Smooth muscle cell (in vitro differentiated cells): Measurements from ENCODE around the gene CHCHD4. TPM values are rescaled to one million over a fixed set of nuclear protein-coding genes. Genes with fewer than 3 reads are reported as not detected.
"Not testable (repeated sequence)": the region's sequence is repeated elsewhere in the genome, so short reads cannot be mapped to it uniquely, and the experiment has no call there.

Source experiments
- DNase-seq: peaks from one replicate; lab custom pipeline; 2025; ENCODE audit not compliant: unreplicated experiment; lab: John Stamatoyannopoulos, UW
- H2AFZ ChIP-seq: fragments of 200-600 bp; sonication (generic); 2 replicates; pipeline ENCODE4 v1.6.0; 2016; ENCODE audit warnings: antibody characterized with exemption, low read depth, mild to moderate bottlenecking
- H3F3A ChIP-seq: fragments of 200-600 bp; sonication (generic); 2 replicates; pipeline ENCODE4 v1.6.0; 2017; ENCODE audit warnings: antibody characterized with exemption, low read depth
- H3K27ac ChIP-seq: fragments of 200-600 bp; sonication (generic); 2 replicates; pipeline ENCODE4 v1.5.1; 2016; ENCODE audit warnings: low read depth, mild to moderate bottlenecking
- H3K27me3 ChIP-seq: fragments of 200-600 bp; sonication (generic); 2 replicates; pipeline ENCODE4 v1.6.1; 2016; ENCODE audit warnings: low read depth, mild to moderate bottlenecking
- H3K36me3 ChIP-seq: fragments of 200-600 bp; sonication (generic); 2 replicates; pipeline ENCODE4 v1.5.1; 2016; ENCODE audit warnings: low read depth
- H3K4me1 ChIP-seq: fragments of 200-600 bp; sonication (generic); 2 replicates; pipeline ENCODE4 v1.5.1; 2016; ENCODE audit warnings: low read depth
- H3K4me2 ChIP-seq: fragments of 200-600 bp; sonication (generic); 2 replicates; pipeline ENCODE4 v1.6.0; 2016; ENCODE audit warnings: mild to moderate bottlenecking
- H3K4me3 ChIP-seq: fragments of 200-600 bp; sonication (generic); 2 replicates; pipeline ENCODE4 v1.5.1; 2016; ENCODE audit warnings: mild to moderate bottlenecking
- H3K79me2 ChIP-seq: fragments of 200-600 bp; sonication (generic); 2 replicates; pipeline ENCODE4 v1.6.0; 2016; ENCODE audit warnings: low read depth, mild to moderate bottlenecking
- H3K9ac ChIP-seq: fragments of 200-600 bp; sonication (generic); 2 replicates; pipeline ENCODE4 v1.6.0; 2016; ENCODE audit warnings: low read depth
- H3K9me3 ChIP-seq: fragments of 200-600 bp; sonication (generic); replicated peaks from 2 replicates; pipeline ENCODE4 v1.5.1; 2016; ENCODE audit warnings: low read depth
- H4K20me1 ChIP-seq: fragments of 200-600 bp; sonication (generic); 2 replicates; pipeline ENCODE4 v1.6.0; 2016; ENCODE audit warnings: low read depth
- WGBS: methylation state at CpG from one replicate; pipeline ENCODE4 v1.1.7; 2016; ENCODE audit warnings: low lambda C conversion rate; 5-methylcytosine and 5-hydroxymethylcytosine counted together
- polyA plus RNA-seq: library from polyadenylated mRNA; unstranded; fragments of >200 nt; fragmentation: Nextera tagmentation; extraction: Ambion mirVana; gene quantifications from 2 replicates; pipeline ENCODE4 v1.2.1, GENCODE V29; 2016
- total RNA-seq: library from RNA; depleted of rRNA; stranded (reverse); fragments of >200 nt; gene quantifications from 2 replicates; pipeline ENCODE4 v1.2.3, GENCODE V29; 2014
- TF ChIP-seq, protein P1 (sequence below): fragments of 200-600 bp; sonication (generic); IDR thresholded peaks from 2 replicates; pipeline ENCODE4 v1.5.1; 2017; ENCODE audit warnings: borderline replicate concordance, mild to moderate bottlenecking, antibody characterized with exemption; ENCODE audit not compliant: insufficient read depth, poor library complexity, severe bottlenecking

The CHCHD4 gene
- total and polyA plus RNA-seq, 2 experiments from 2014 or later: 8.7 to 12.0 TPM

DNA sequence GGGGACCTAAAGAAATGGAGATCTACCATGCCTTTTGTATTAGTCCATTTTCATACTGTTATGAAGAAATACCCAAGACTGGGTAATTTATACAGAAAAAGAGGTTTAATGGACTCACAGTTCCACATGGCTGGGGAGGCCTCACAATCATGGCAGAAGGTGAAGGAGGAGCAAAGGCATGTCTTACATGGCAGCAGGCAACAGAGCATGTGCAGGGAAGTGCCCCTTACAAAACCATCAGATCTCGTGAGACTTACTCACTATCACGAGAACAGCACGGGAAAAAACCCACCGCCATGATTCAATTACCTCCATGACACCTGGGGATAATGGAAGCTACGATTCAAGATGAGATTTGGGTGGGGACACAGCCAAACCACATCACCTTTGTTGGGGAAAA is 37.2 kb downstream of the CHCHD4 start:
- not testable (repeated sequence) for H3F3A ChIP-seq, H3K9ac ChIP-seq, H4K20me1 ChIP-seq, H3K27ac ChIP-seq, H3K4me1 ChIP-seq, H2AFZ ChIP-seq, H3K36me3 ChIP-seq, H3K4me3 ChIP-seq, H3K79me2 ChIP-seq, H3K9me3 ChIP-seq, H3K27me3 ChIP-seq, H3K4me2 ChIP-seq, DNase-seq
- WGBS: 92% methylated on average over 5 of the region's 5 CpGs

DNA sequence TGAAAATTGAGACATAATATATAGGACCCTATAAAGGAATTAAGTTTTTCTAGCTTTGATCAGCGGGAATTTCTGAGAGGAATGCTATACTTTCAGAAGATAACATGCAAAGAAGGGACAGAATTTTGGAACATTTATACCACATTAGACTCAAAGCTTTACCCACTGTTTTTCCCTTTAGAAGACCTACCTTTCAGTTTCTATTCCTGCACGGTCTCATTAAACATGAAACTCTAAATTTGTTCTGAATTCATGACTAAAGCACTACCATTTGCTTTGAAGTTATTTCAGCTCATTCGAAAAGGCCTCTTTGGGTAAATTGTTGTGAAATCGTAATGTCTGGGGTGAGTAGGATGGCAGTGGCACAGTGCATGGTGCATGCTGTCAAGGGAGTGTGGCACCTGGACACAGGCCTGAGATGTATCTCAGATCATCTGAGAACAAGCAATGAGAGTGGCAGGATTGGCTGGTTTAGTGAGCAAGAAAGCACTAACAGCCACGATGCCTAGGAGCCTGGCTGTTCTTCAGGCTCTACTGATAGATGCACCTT is 42.5 kb downstream of the CHCHD4 start:
- H3K4me1 ChIP-seq: no peaks in the 10 kb centered on the region
- no peak overlapping the region for H3K27ac ChIP-seq
- no peak overlapping the region for H3K4me3 ChIP-seq
- H3K9me3 ChIP-seq: no peaks in the 10 kb centered on the region
- no peaks in the 10 kb centered on the region for H3F3A ChIP-seq
- WGBS: 87% methylated on average over 5 of the region's 5 CpGs
- H3K9ac ChIP-seq: no peak overlapping the region
- no peaks in the 10 kb centered on the region for H3K27me3 ChIP-seq
- no peaks in the 10 kb centered on the region for H3K79me2 ChIP-seq
- DNase-seq: no peak
- no peaks in the 10 kb centered on the region for H3K36me3 ChIP-seq
- H4K20me1 ChIP-seq: no peaks in the 10 kb centered on the region
- H3K4me2 ChIP-seq: no peak overlapping the region
- H2AFZ ChIP-seq: no peak overlapping the region
- TF ChIP-seq, protein P1, sequence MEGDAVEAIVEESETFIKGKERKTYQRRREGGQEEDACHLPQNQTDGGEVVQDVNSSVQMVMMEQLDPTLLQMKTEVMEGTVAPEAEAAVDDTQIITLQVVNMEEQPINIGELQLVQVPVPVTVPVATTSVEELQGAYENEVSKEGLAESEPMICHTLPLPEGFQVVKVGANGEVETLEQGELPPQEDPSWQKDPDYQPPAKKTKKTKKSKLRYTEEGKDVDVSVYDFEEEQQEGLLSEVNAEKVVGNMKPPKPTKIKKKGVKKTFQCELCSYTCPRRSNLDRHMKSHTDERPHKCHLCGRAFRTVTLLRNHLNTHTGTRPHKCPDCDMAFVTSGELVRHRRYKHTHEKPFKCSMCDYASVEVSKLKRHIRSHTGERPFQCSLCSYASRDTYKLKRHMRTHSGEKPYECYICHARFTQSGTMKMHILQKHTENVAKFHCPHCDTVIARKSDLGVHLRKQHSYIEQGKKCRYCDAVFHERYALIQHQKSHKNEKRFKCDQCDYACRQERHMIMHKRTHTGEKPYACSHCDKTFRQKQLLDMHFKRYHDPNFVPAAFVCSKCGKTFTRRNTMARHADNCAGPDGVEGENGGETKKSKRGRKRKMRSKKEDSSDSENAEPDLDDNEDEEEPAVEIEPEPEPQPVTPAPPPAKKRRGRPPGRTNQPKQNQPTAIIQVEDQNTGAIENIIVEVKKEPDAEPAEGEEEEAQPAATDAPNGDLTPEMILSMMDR: no peak

DNA sequence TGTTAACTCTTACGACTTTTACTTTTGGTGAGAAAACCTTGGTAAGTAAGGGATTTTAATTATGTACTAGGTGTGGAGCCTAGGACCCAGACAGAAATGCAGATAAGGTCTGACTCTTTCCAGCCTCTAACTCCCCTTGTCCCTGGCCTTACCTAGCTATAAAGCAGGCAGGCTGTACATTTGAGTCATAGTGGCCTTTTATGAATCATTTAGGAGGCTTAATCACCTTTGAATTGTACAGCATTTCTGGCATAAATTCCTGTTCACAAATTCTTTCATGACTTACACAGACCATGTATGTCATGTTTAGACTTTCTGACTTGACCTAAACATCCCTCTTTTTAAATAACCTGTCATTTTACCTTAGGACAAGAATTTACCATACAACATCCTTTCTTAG is 47.4 kb downstream of the CHCHD4 start:
- no peak overlapping the region for H3K9ac ChIP-seq
- no peaks in the 10 kb centered on the region for H3K36me3 ChIP-seq
- H3K27me3 ChIP-seq: no peaks in the 10 kb centered on the region
- H3F3A ChIP-seq: no peaks in the 10 kb centered on the region
- no peak overlapping the region for H3K27ac ChIP-seq
- no peaks in the 10 kb centered on the region for H4K20me1 ChIP-seq
- H3K4me1 ChIP-seq: no peaks in the 10 kb centered on the region
- DNase-seq: no peak
- H2AFZ ChIP-seq: no peak overlapping the region
- H3K4me3 ChIP-seq: no peak overlapping the region
- H3K4me2 ChIP-seq: no peak overlapping the region
- TF ChIP-seq, protein P1: no peak
- 88% methylated on average over 1 of the region's 1 CpG for WGBS
- no peaks in the 10 kb centered on the region for H3K9me3 ChIP-seq
- H3K79me2 ChIP-seq: no peaks in the 10 kb centered on the region

DNA sequence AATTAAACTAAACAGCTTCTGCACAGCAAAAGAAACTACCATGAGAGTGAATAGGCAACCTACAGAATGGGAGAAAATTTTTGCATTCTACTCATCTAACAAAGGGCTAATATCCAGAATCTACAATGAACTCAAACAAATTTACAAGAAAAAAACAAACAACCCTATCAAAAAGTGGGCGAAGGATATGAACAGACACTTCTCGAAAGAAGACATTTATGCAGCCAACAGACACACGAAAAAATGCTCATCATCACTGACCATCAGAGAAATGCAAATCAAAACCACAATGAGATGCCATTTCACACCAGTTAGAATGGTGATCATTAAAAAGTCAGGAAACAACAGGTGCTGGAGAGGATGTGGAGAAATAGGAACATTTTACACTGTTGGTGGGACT is 49.4 kb downstream of the CHCHD4 start:
- not testable (repeated sequence) for H3K27ac ChIP-seq, H3K4me3 ChIP-seq, H3K4me2 ChIP-seq, H3K79me2 ChIP-seq, H2AFZ ChIP-seq, H3F3A ChIP-seq, DNase-seq, H3K4me1 ChIP-seq, H3K27me3 ChIP-seq, H3K36me3 ChIP-seq, H3K9me3 ChIP-seq, H3K9ac ChIP-seq, H4K20me1 ChIP-seq
- 82% methylated on average over 3 of the region's 3 CpGs for whole genome bisulfite sequencing

DNA sequence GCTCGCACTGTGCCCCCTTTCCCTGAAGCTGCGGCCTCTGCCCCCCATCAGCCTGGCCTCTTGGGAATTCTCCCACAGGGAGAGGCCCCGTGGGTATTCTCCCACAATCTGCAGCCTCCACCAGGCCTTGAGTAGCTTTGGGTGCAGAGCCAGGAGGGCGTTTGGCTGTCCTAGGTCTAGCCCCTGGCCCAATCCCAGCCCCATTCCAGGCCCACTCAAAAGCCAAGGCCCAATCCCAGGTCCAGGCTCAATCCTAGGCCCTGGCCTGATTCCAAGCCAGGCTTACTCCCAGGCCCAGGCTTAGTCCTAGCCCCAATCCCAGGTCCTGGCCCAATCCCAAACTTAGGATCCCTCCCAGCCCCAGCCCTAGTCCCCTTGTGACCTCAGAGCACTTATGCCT is 59.8 kb downstream of the CHCHD4 start:
- Histone ChIP-seq H3F3A (no peaks in the 10 kb centered on the region), H3K27me3 (peaks cover 7% of the 10 kb centered on the region), H3K9ac (no peak overlapping the region), H3K27ac (no peak overlapping the region), H3K4me2 (no peak overlapping the region), H2AFZ (no peak overlapping the region), H3K79me2 (no peaks in the 10 kb centered on the region), H3K4me1 (no peaks in the 10 kb centered on the region), H4K20me1 (no peaks in the 10 kb centered on the region), H3K9me3 (no peaks in the 10 kb centered on the region), H3K4me3 (no peak overlapping the region), H3K36me3 (no peaks in the 10 kb centered on the region)
- 55% methylated on average over 4 of the region's 4 CpGs for WGBS
- TF ChIP-seq, protein P1: no peak
- DNase-seq: no peak
